GM12878 (cell line): ENCODE measurements around the gene PKD1L1. TPM values are rescaled to one million over a fixed set of nuclear protein-coding genes. Genes with fewer than 3 reads are reported as not detected.

Source experiments
- ATAC-seq: fragments of 200-7000 bp; cut with Tn5 transposase; 3 replicates; pipeline ENCODE4 v1.9.1; 2020; ENCODE audit warnings: mild to moderate bottlenecking, moderate library complexity
- BruUV-seq: library from RNA; stranded (reverse); fragments of 400-500 nt; replicated peaks from 2 replicates; lab custom pipeline; 2021; lab: Mats Ljungman, UMichigan
- CTCF ChIA-PET: fragments of 300-600 bp; sonication (Branson Sonifier 250); formaldehyde crosslinking; extraction: SDS; loops from one replicate; lab custom pipeline; 2021; ENCODE audit warnings: inconsistent platforms; lab: Yijun Ruan, JAX
- POLR2A ChIA-PET: fragments of 350-600 bp; formaldehyde crosslinking; extraction: SDS; loops from one replicate; lab custom pipeline; 2021; ENCODE audit warnings: inconsistent platforms; lab: Charles Lee
- RAD21 ChIA-PET: fragments of 300-600 bp; sonication (Branson Sonifier 250); formaldehyde crosslinking; loops from one replicate; lab custom pipeline; 2023; ENCODE audit warnings: antibody characterized with exemption; ENCODE audit not compliant: unreplicated experiment; lab: Charles Lee
- SMC1A ChIA-PET: fragments of 300-600 bp; sonication (Branson Sonifier 250); formaldehyde crosslinking; loops from one replicate; lab custom pipeline; 2023; ENCODE audit not compliant: unreplicated experiment, uncharacterized antibody; lab: Charles Lee
- DNase-seq: peaks from one replicate; pipeline ENCODE4 v3.0.0-alpha.2; 2011; ENCODE audit warnings: low read depth, low spot score
- FAIRE-seq: peaks from 3 replicates; lab custom pipeline; 2011; peaks lifted over from hg19 to GRCh38; lab: Jason Lieb, UNC
- H2AFZ ChIP-seq: 2 replicates; pipeline ENCODE4 v1.6.0; 2011; ENCODE audit warnings: low read depth, low read length, control low read depth; ENCODE audit not compliant: control insufficient read depth
- H3K27ac ChIP-seq: 2 replicates; pipeline ENCODE4 v1.5.1; 2011; ENCODE audit warnings: control low read depth; ENCODE audit not compliant: control insufficient read depth, insufficient read depth
- H3K27me3 ChIP-seq, 2 experiments: replicated peaks in 1 of 2; 2 replicates each; pipeline versions ENCODE4 v1.6.0 to v1.6.1; 2011; ENCODE audit warnings: low read length in 1 of 2; ENCODE audit not compliant: control insufficient read depth in 2 of 2, insufficient read depth in 2 of 2
- H3K36me3 ChIP-seq, 2 experiments: 2 replicates each; pipeline ENCODE4 v1.5.1; 2011; ENCODE audit warnings: low read length in 1 of 2; ENCODE audit not compliant: control insufficient read depth in 2 of 2, insufficient read depth in 2 of 2
- H3K4me1 ChIP-seq: 2 replicates; pipeline ENCODE4 v1.6.1; 2011; ENCODE audit warnings: mild to moderate bottlenecking, low read length, moderate library complexity, mixed read lengths; ENCODE audit not compliant: control insufficient read depth, insufficient read depth
- H3K4me2 ChIP-seq: 2 replicates; pipeline ENCODE4 v1.6.0; 2011; ENCODE audit warnings: control low read depth; ENCODE audit not compliant: control insufficient read depth, insufficient read depth
- H3K4me3 ChIP-seq: fragments of 200-600 bp; sonication (generic); 2 replicates; pipeline ENCODE4 v1.5.1; 2016
- H3K79me2 ChIP-seq: 2 replicates; pipeline ENCODE4 v1.6.0; 2011; ENCODE audit warnings: low read length; ENCODE audit not compliant: control insufficient read depth, insufficient read depth
- H3K9ac ChIP-seq: 2 replicates; pipeline ENCODE4 v1.8.0; 2011; ENCODE audit warnings: low read length, control low read depth, mixed read lengths; ENCODE audit not compliant: control insufficient read depth, insufficient read depth
- H3K9me3 ChIP-seq: replicated peaks from 3 replicates; pipeline ENCODE4 v1.5.1; 2011; ENCODE audit warnings: mild to moderate bottlenecking, low read length; ENCODE audit not compliant: control insufficient read depth, insufficient read depth
- H4K20me1 ChIP-seq: 2 replicates; pipeline ENCODE4 v1.6.0; 2011; ENCODE audit not compliant: control insufficient read depth, insufficient read depth
- CBFB ChIP-seq: IDR thresholded peaks from 2 replicates; pipeline ENCODE4 v1.6.1; 2016; ENCODE audit warnings: antibody characterized with exemption, low read depth
- CBX5 ChIP-seq: sonication (generic); IDR thresholded peaks from 2 replicates; pipeline ENCODE4 v1.6.1; 2016; ENCODE audit warnings: low read depth, moderate library complexity, mild to moderate bottlenecking, inconsistent platforms
- DPF2 ChIP-seq: fragments of 450-650 bp; IDR thresholded peaks from 2 replicates; pipeline ENCODE4 v1.6.1; 2017; ENCODE audit warnings: mild to moderate bottlenecking
- EGR1 ChIP-seq, 2 experiments: IDR thresholded peaks; 1 replicate in 1 of 2; 2 replicates in 1 of 2; pipeline ENCODE4 v1.6.1; 2011 to 2012; ENCODE audit warnings: low read depth in 2 of 2, low read length in 2 of 2, borderline replicate concordance in 1 of 2, mild to moderate bottlenecking in 1 of 2, moderate library complexity in 1 of 2
- GATAD2B ChIP-seq: fragments of 450-650 bp; conservative IDR thresholded peaks from 2 replicates; pipeline ENCODE4 v1.6.1; 2017; ENCODE audit warnings: low read depth, mild to moderate bottlenecking, moderate library complexity
- WGBS: methylation state at CpG from one replicate; pipeline ENCODE4 v1.1.6; 2016; ENCODE audit warnings: low lambda C conversion rate; ENCODE audit not compliant: insufficient replicate concordance, insufficient coverage; ENCODE audit errors: missing lambda C conversion rate; 5-methylcytosine and 5-hydroxymethylcytosine counted together
- in situ Hi-C: fragments of 300-500 bp; cut with MboI; formaldehyde crosslinking; loops from 9 replicates; pipeline ENCODE4 v1.14.3; 2018; ENCODE audit warnings: mixed read lengths
- intact Hi-C: fragments of 100-400 bp; cut with micrococcal nuclease; formaldehyde crosslinking; loops from one replicate; pipeline ENCODE4 v1.14.2; 2022; ENCODE audit not compliant: unreplicated experiment
- polyA plus RNA-seq, 11 experiments: library from polyadenylated mRNA; depleted of rRNA in 4 of 11; unstranded in 6 of 11; stranded (reverse) in 5 of 11; fragments of >200 nt; fragmentation: Nextera tagmentation in 4 of 11; fragmentation: Illumina TruSeq in 1 of 11; extraction: Ambion mirVana in 4 of 11; extraction: Trizol in 1 of 11; gene quantifications; 1 replicate in 1 of 11; 2 replicates in 10 of 11; pipeline versions ENCODE4 v1.2.1 to v1.2.3, GENCODE V29; 2011 to 2016; ENCODE audit warnings: inconsistent platforms in 2 of 11, missing spikeins in 2 of 11, low read depth in 1 of 11
- total RNA-seq, 4 experiments: library from RNA; depleted of rRNA in 3 of 4; stranded (reverse); fragments of >200 nt in 3 of 4; fragmentation: Illumina TruSeq in 1 of 4; extraction: Trizol in 1 of 4; gene quantifications; 2 replicates each; pipeline versions ENCODE4 v1.2.1 to v1.2.3, GENCODE V29; 2013 to 2021

The PKD1L1 gene
- total and polyA plus RNA-seq, 10 of the 15 experiments (the other 5 are each of a cell fraction or from before 2014, with no cell fraction given), result under 0.01 to 0.05 (median 0.02) TPM; not detected in 3

- no peak for TF ChIP-seq CBFB
- no peak for TF ChIP-seq DPF2
- TF ChIP-seq GATAD2B, result no peak
Observed at GRCh38 chr7:47811632-47812380, 136.5 kb downstream of the PKD1L1 start (continued).

GRCh38 chr7:47809387-47809786 lies 138.9 kb downstream of the PKD1L1 start:
- H3K9me3 ChIP-seq, result no peaks in the 10 kb centered on the region
- SMC1A ChIA-PET, result interaction anchor here (1.1 kb wide), 1 partner anchor 10 kb away, joined by 4 read pairs; no protein-coding TSS in a partner anchor
- BruUV-seq, result no TSS peak
- H3K4me2 ChIP-seq, result no peak overlapping the region
- no peaks in the 10 kb centered on the region for H4K20me1 ChIP-seq
- TF ChIP-seq CBX5 (no peak), EGR1 (IDR thresholded peaks at IDR 0.05; ENCODE audit: borderline replicate concordance in 1 of 2, low read depth in 2 of 2, low read length in 2 of 2) (no peak)
- POLR2A ChIA-PET, result no interaction called here
- ATAC-seq (no peak), FAIRE-seq (no peak), DNase-seq (no peak)
- H3K36me3 ChIP-seq, result no peaks in the 10 kb centered on the region
- no peaks in the 10 kb centered on the region for H3K79me2 ChIP-seq
- H2AFZ ChIP-seq, result no peak overlapping the region
- WGBS, result 69% methylated on average over 3 of the region's 3 CpGs
- H3K27me3 ChIP-seq, result peaks cover 4 to 8% of the 10 kb centered on the region in 2 experiments
- CTCF ChIA-PET, result no interaction called here
- RAD21 ChIA-PET, result interaction anchor here (1.2 kb wide), 1 partner anchor 374 kb away, joined by 3 read pairs; no protein-coding TSS in a partner anchor
- no peak overlapping the region for H3K27ac ChIP-seq
- in situ Hi-C loops (no loop called here), intact Hi-C loops (no loop called here)
- no peaks in the 10 kb centered on the region for H3K4me1 ChIP-seq
- no peak overlapping the region for H3K9ac ChIP-seq
- no peak overlapping the region for H3K4me3 ChIP-seq
